Immature natural killer cell (primary cell): ENCODE data around the gene USP46. TPM values are rescaled to one million over a fixed set of nuclear protein-coding genes. Genes with fewer than 3 reads are reported as not detected.

Experiments
- polyA plus RNA-seq, 3 donors: library from polyadenylated mRNA; unstranded; fragments of 300-500 nt; fragmentation: Illumina TruSeq; gene quantifications; one replicate each; pipeline ENCODE4 v1.2.3, GENCODE V29; 2021

The USP46 gene
- polyA plus RNA-seq, 3 donors from 2014 or later: 2.1 to 3.6 TPM; not detected in 1

Other genes starting within 250 kb of the USP46 start
- gene ERVMER34-1, start 92.1 kb upstream of the USP46 start, polyA plus RNA-seq: not detected
- under 1 TPM in 1 of 3 donors, not detected in 2; 0.37 TPM for gene RASL11B, start 203.0 kb upstream of the USP46 start, polyA plus RNA-seq